Uterus (tissue), 4 donors: ENCODE measurements around the gene C11orf24. TPM values are rescaled to one million over a fixed set of nuclear protein-coding genes. Genes with fewer than 3 reads are reported as not detected.
A peak's percentile ranks its signal among the peaks of the same experiment; 100 is the strongest.

ENCODE experiments used
- DNase-seq, 2 donors: peaks; one replicate each; pipeline ENCODE4 v3.0.0-alpha.2; 2019 to 2020
- H3K27ac ChIP-seq, 2 donors: fragments of 200-600 bp; sonication (generic); 1 replicate in 1 of 2; 2 replicates in 1 of 2; pipeline ENCODE4 v1.5.1; 2016 to 2018
- H3K27me3 ChIP-seq, 2 donors: fragments of 200-600 bp; sonication (generic); one replicate each; pipeline ENCODE4 v1.5.1; 2018 to 2019; ENCODE audit warnings: control low read depth in 1 of 2
- H3K36me3 ChIP-seq, 2 donors: fragments of 200-600 bp; sonication (generic); one replicate each; pipeline ENCODE4 v1.5.1; 2019; ENCODE audit warnings: control low read depth in 1 of 2
- H3K4me1 ChIP-seq, 2 donors: fragments of 200-600 bp; sonication (generic); one replicate each; pipeline ENCODE4 v1.5.1; 2018 to 2019; ENCODE audit warnings: control low read depth in 1 of 2
- H3K4me3 ChIP-seq, 2 donors: fragments of 200-600 bp; sonication (generic); 1 replicate in 1 of 2; 2 replicates in 1 of 2; pipeline ENCODE4 v1.5.1; 2018 to 2019; ENCODE audit warnings: mild to moderate bottlenecking in 1 of 2
- H3K9me3 ChIP-seq, 2 donors: fragments of 200-600 bp; sonication (generic); one replicate each; pipeline ENCODE4 v1.5.1; 2019; ENCODE audit warnings: control low read depth in 1 of 2
- CTCF ChIP-seq, 4 experiments: fragments of 200-600 bp in 2 of 4; fragments of 450-650 bp in 2 of 4; sonication (generic) in 2 of 4; IDR thresholded peaks; one replicate each; pipeline ENCODE4 v1.5.1; 2016 to 2019; ENCODE audit warnings: antibody characterized with exemption in 4 of 4, mild to moderate bottlenecking in 2 of 4, moderate library complexity in 1 of 4
- POLR2A ChIP-seq, 2 donors: fragments of 450-650 bp; IDR thresholded peaks; one replicate each; pipeline ENCODE4 v1.6.1; 2016; ENCODE audit warnings: antibody characterized with exemption in 2 of 2, mild to moderate bottlenecking in 1 of 2, moderate library complexity in 1 of 2
- intact Hi-C: fragments of 100-400 bp; cut with DNase I; formaldehyde crosslinking; loops from one replicate; pipeline ENCODE4 v1.15.1; 2023; ENCODE audit warnings: low total_unique reads
- total RNA-seq, 4 donors: library from RNA; depleted of rRNA in 3 of 4; stranded (reverse); fragments of >200 nt in 3 of 4; gene quantifications; one replicate each; pipeline versions ENCODE4 v1.1.0 to v1.2.4, GENCODE V29; 2014 to 2023
- donor health status: DM: yes; HTN: yes; CAD: no.

The C11orf24 gene
- total RNA-seq, 4 donors from 2014 or later: 23.2 to 136 (median 33.4) TPM

GRCh38 chr11:68260484-68260883 lies 11.3 kb downstream of the C11orf24 start:
- DNase-seq: no peak

GRCh38 chr11:68259122-68259959 lies 12.4 kb downstream of the C11orf24 start:
- no peak for DNase-seq
- no peak overlapping the region for H3K27ac ChIP-seq
- H3K36me3 ChIP-seq: no peaks in the 10 kb centered on the region
- H3K4me3 ChIP-seq: no peak overlapping the region
- intact Hi-C loops: loop anchor here (5.0 kb wide), 1 partner anchor 38 kb away; no protein-coding TSS in a partner anchor
- TF ChIP-seq CTCF (IDR thresholded peaks at IDR 0.05) (no peak), POLR2A (IDR thresholded peaks at IDR 0.05) (no peak)
- no peaks in the 10 kb centered on the region for H3K27me3 ChIP-seq
- H3K9me3 ChIP-seq: no peaks in the 10 kb centered on the region
- H3K4me1 ChIP-seq: peaks cover 5 to 8% of the 10 kb centered on the region in 2 donors

More at GRCh38 chr11:68260484-68260883, 11.3 kb downstream of the C11orf24 start:
- TF ChIP-seq CTCF (IDR thresholded peaks at IDR 0.05) (no peak), POLR2A (IDR thresholded peaks at IDR 0.05) (no peak)
- H3K27me3 ChIP-seq: no peaks in the 10 kb centered on the region
- H3K36me3 ChIP-seq: no peaks in the 10 kb centered on the region
- H3K4me1 ChIP-seq: peaks cover 5 to 8% of the 10 kb centered on the region in 2 donors
- intact Hi-C loops: loop anchor here (5.0 kb wide), 1 partner anchor 182 kb away; no protein-coding TSS in a partner anchor
- H3K27ac ChIP-seq: no peak overlapping the region
- no peaks in the 10 kb centered on the region for H3K9me3 ChIP-seq
- no peak overlapping the region for H3K4me3 ChIP-seq

- Histone ChIP-seq H3K4me3 (no peak overlapping the region), H3K9me3 (no peaks in the 10 kb centered on the region), H3K36me3 (no peaks in the 10 kb centered on the region), H3K4me1 (peaks cover 5 to 8% of the 10 kb centered on the region in 2 donors), H3K27me3 (no peaks in the 10 kb centered on the region), H3K27ac (peak overlapping the region; percentile 79 to 81)
- TF ChIP-seq POLR2A (IDR thresholded peaks at IDR 0.05) (no peak), CTCF (IDR thresholded peaks at IDR 0.05) (no peak)
- intact Hi-C loops: loop anchor here (5.0 kb wide), 1 partner anchor 39 kb away; no protein-coding TSS in a partner anchor
- no peak for DNase-seq
These were observed 13.4 kb downstream of the C11orf24 start for GRCh38 chr11:68258363-68258765.

- intact Hi-C loops: loop anchor here (5.0 kb wide), 1 partner anchor 40 kb away; no protein-coding TSS in a partner anchor
- H3K27ac ChIP-seq: peak overlapping the region; percentile 79 to 81
- H3K4me3 ChIP-seq: no peak overlapping the region
- H3K27me3 ChIP-seq: no peaks in the 10 kb centered on the region
- peak in 1 of 2 donors; percentile 15 for TF ChIP-seq POLR2A (IDR thresholded peaks at IDR 0.05)
- TF ChIP-seq CTCF (IDR thresholded peaks at IDR 0.05): peak; percentile 84 to 95 (median 90)
- H3K4me1 ChIP-seq: peaks cover 5 to 8% of the 10 kb centered on the region in 2 donors
- no peaks in the 10 kb centered on the region for H3K36me3 ChIP-seq
- no peaks in the 10 kb centered on the region for H3K9me3 ChIP-seq
- DNase-seq: peak; percentile 95 to 98
These were observed 14.1 kb downstream of the C11orf24 start for GRCh38 chr11:68257477-68258362.
